Measurements from ENCODE around the gene PLXNB3.

Gene PLXNB3

GRCh38 chrX:153773218-153773611 is 9.2 kb downstream of the PLXNB3 start:
- no peaks in the 10 kb centered on the region for H3K4me1 ChIP-seq (ENCODE audit: control insufficient read depth, insufficient read depth, low read length)
- TF ChIP-seq ZNF280C (tag by site-specific recombination; IDR thresholded peaks at IDR 0.05) (no peak), ZNF398 (tag by site-specific recombination; IDR thresholded peaks at IDR 0.05) (no peak), ZNF548 (tag by site-specific recombination; IDR thresholded peaks at IDR 0.05) (no peak), ZBTB21 (tag by site-specific recombination; IDR thresholded peaks at IDR 0.05) (no peak), TSHZ1 (tag by site-specific recombination; IDR thresholded peaks at IDR 0.05; ENCODE audit: borderline replicate concordance) (no peak), HIC1 (tag by site-specific recombination; IDR thresholded peaks at IDR 0.05) (peak; percentile 61; the same call in 1 of the 2 replicates), ZNF664 (tag by site-specific recombination; IDR thresholded peaks at IDR 0.05) (no peak), ZNF146 (tag by site-specific recombination; IDR thresholded peaks at IDR 0.05) (no peak)
- H3K9me3 ChIP-seq (ENCODE audit: control insufficient read depth, insufficient read depth, low read depth, low read length) = no peaks in the 10 kb centered on the region
- no peaks in the 10 kb centered on the region for H3K36me3 ChIP-seq (ENCODE audit: control insufficient read depth in 2 of 2, insufficient read depth in 1 of 2, low read length in 2 of 2)
- ChIA-PET POLR2A (no interaction called here), CTCF (interaction anchor here (1.0 kb wide), 1 partner anchor 10 kb away, joined by 3 read pairs; no protein-coding TSS in a partner anchor)
- no peak overlapping the region for H3K27ac ChIP-seq (ENCODE audit: extremely low read depth, low read depth, low read length)
- no peak overlapping the region for H3K4me3 ChIP-seq (ENCODE audit: low read depth, low read length)

GRCh38 chrX:153773741-153774575 is 9.9 kb downstream of the PLXNB3 start:
- POLR2A ChIA-PET = no interaction called here
- H3K4me3 ChIP-seq (ENCODE audit: low read depth, low read length) = no peak overlapping the region
- H3K9me3 ChIP-seq (ENCODE audit: control insufficient read depth, insufficient read depth, low read depth, low read length) = no peaks in the 10 kb centered on the region
- CTCF ChIA-PET = interaction anchor here (0.6 to 0.8 kb wide), 2 partner anchors 12 to 173 kb away, joined by 3 read pairs; no protein-coding TSS in a partner anchor
- H3K27ac ChIP-seq (ENCODE audit: extremely low read depth, low read depth, low read length) = no peak overlapping the region
- no peaks in the 10 kb centered on the region for H3K4me1 ChIP-seq (ENCODE audit: control insufficient read depth, insufficient read depth, low read length)
- TF ChIP-seq ZNF626 (tag by site-specific recombination; IDR thresholded peaks at IDR 0.05) (no peak), ZNF24 (tag by site-specific recombination; IDR thresholded peaks at IDR 0.05) (no peak), OSR2 (tag by site-specific recombination; IDR thresholded peaks at IDR 0.05) (no peak), ZBTB6 (tag by site-specific recombination; IDR thresholded peaks at IDR 0.05) (peak; percentile 33; the same call in 1 of the 2 replicates)
- H3K36me3 ChIP-seq (ENCODE audit: control insufficient read depth in 2 of 2, insufficient read depth in 1 of 2, low read length in 2 of 2) = no peaks in the 10 kb centered on the region
